GM23338 (cell line): ENCODE results near the gene ANKH. TPM values are rescaled to one million over a fixed set of nuclear protein-coding genes. Genes with fewer than 3 reads are reported as not detected.

ENCODE experiments used
- ATAC-seq: fragments of 200-7000 bp; cut with Tn5 transposase; 3 replicates; pipeline ENCODE4 v1.9.1; 2020
- DNase-seq: peaks from one replicate; pipeline ENCODE4 v3.0.0-alpha.2; 2015; ENCODE audit warnings: low spot score
- H2AFZ ChIP-seq: fragments of 200-600 bp; sonication (generic); 2 replicates; pipeline ENCODE4 v1.8.0; 2016; ENCODE audit warnings: antibody characterized with exemption, mild to moderate bottlenecking, moderate library complexity
- H3F3A ChIP-seq: fragments of 200-600 bp; sonication (generic); replicated peaks from 2 replicates; pipeline ENCODE4 v1.8.0; 2017; ENCODE audit warnings: antibody characterized with exemption, mixed run types, low read depth
- H3K27ac ChIP-seq: fragments of 200-600 bp; sonication (generic); 2 replicates; pipeline ENCODE4 v1.6.1; 2016; ENCODE audit warnings: low read depth
- H3K27me3 ChIP-seq: fragments of 200-600 bp; sonication (generic); 2 replicates; pipeline ENCODE4 v1.8.0; 2016; ENCODE audit warnings: mild to moderate bottlenecking, mixed run types, moderate library complexity; ENCODE audit not compliant: insufficient read depth
- H3K36me3 ChIP-seq: fragments of 200-600 bp; sonication (generic); 2 replicates; pipeline ENCODE4 v1.8.0; 2016; ENCODE audit warnings: mild to moderate bottlenecking; ENCODE audit not compliant: insufficient read depth
- H3K4me1 ChIP-seq: fragments of 200-600 bp; sonication (generic); 2 replicates; pipeline ENCODE4 v1.8.0; 2016; ENCODE audit warnings: mild to moderate bottlenecking, moderate library complexity; ENCODE audit not compliant: insufficient read depth
- H3K4me2 ChIP-seq: fragments of 200-600 bp; sonication (generic); 2 replicates; pipeline ENCODE4 v1.7.1; 2017; ENCODE audit warnings: mixed run types
- H3K4me3 ChIP-seq: fragments of 200-600 bp; sonication (generic); 2 replicates; pipeline ENCODE4 v1.6.1; 2016; ENCODE audit warnings: mixed run types
- H3K79me2 ChIP-seq: fragments of 200-600 bp; sonication (generic); replicated peaks from 2 replicates; pipeline ENCODE4 v1.8.0; 2017; ENCODE audit warnings: mild to moderate bottlenecking; ENCODE audit not compliant: insufficient read depth
- H3K9me2 ChIP-seq: fragments of 200-600 bp; sonication (generic); 2 replicates; pipeline ENCODE4 v1.8.0; 2017; ENCODE audit not compliant: insufficient read depth
- H4K20me1 ChIP-seq: fragments of 200-600 bp; sonication (generic); replicated peaks from 2 replicates; pipeline ENCODE4 v1.8.0; 2017; ENCODE audit warnings: mild to moderate bottlenecking; ENCODE audit not compliant: insufficient read depth
- H3K27ac Mint-ChIP-seq: 2 replicates; pipeline ENCODE4 v1.8.0; 2020; ENCODE audit warnings: inconsistent platforms, mild to moderate bottlenecking, moderate library complexity, mixed read lengths
- H3K27me3 Mint-ChIP-seq: 3 replicates; pipeline ENCODE4 v1.8.0; 2022; ENCODE audit warnings: low read depth, mild to moderate bottlenecking, moderate library complexity, mixed read lengths, inconsistent platforms; ENCODE audit not compliant: insufficient read depth, poor library complexity
- H3K36me3 Mint-ChIP-seq: 3 replicates; pipeline ENCODE4 v1.8.0; 2021; ENCODE audit warnings: low read depth, mild to moderate bottlenecking, inconsistent platforms, moderate library complexity, mixed read lengths
- H3K4me1 Mint-ChIP-seq: 3 replicates; pipeline ENCODE4 v1.8.0; 2020; ENCODE audit warnings: mild to moderate bottlenecking, inconsistent platforms, mixed read lengths
- H3K4me3 Mint-ChIP-seq: 3 replicates; pipeline ENCODE4 v1.8.0; 2021; ENCODE audit warnings: moderate library complexity, mild to moderate bottlenecking, inconsistent platforms, mixed read lengths
- H3K9me3 Mint-ChIP-seq: 3 replicates; pipeline ENCODE4 v1.8.0; 2020; ENCODE audit warnings: moderate library complexity, mild to moderate bottlenecking, inconsistent platforms, mixed read lengths
- CREB1 ChIP-seq: fragments of 250-450 bp; sonication (Bioruptor Pico); IDR thresholded peaks from 2 replicates; pipeline ENCODE4 v1.5.0; 2020; ENCODE audit warnings: low read depth, mild to moderate bottlenecking, moderate library complexity
- EZH2 ChIP-seq: fragments of 200-600 bp; sonication (generic); IDR thresholded peaks from one replicate; pipeline ENCODE4 v1.8.0; 2017; ENCODE audit warnings: antibody characterized with exemption, mild to moderate bottlenecking, low read depth; ENCODE audit not compliant: unreplicated experiment
- EZH2phosphoT487 ChIP-seq: fragments of 200-600 bp; sonication (generic); IDR thresholded peaks from one replicate; pipeline ENCODE4 v1.8.1; 2018; ENCODE audit warnings: antibody characterized with exemption; ENCODE audit not compliant: unreplicated experiment
- JUNB ChIP-seq: IDR thresholded peaks from one replicate; pipeline ENCODE4 v1.6.1; 2016; ENCODE audit warnings: antibody characterized with exemption; ENCODE audit not compliant: unreplicated experiment
- NANOG ChIP-seq: IDR thresholded peaks from 2 replicates; pipeline ENCODE4 v1.6.1; 2016; ENCODE audit warnings: antibody characterized with exemption, borderline replicate concordance
- POLR2AphosphoS5 ChIP-seq: IDR thresholded peaks from 2 replicates; pipeline ENCODE4 v1.6.1; 2016; ENCODE audit warnings: antibody characterized with exemption, low read depth
- STAT1 ChIP-seq: IDR thresholded peaks from one replicate; pipeline ENCODE4 v1.6.1; 2016; ENCODE audit warnings: antibody characterized with exemption; ENCODE audit not compliant: unreplicated experiment
- ZNF114 ChIP-seq: fragments of 250-450 bp; sonication (Bioruptor Pico); IDR thresholded peaks from 2 replicates; pipeline ENCODE4 v1.5.0; 2020; ENCODE audit warnings: mild to moderate bottlenecking, moderate library complexity
- ZNF331 ChIP-seq: fragments of 250-450 bp; sonication (Bioruptor Pico); IDR thresholded peaks from 2 replicates; pipeline ENCODE4 v1.5.0; 2020; ENCODE audit warnings: low read depth, mild to moderate bottlenecking, moderate library complexity
- polyA plus RNA-seq: library from polyadenylated mRNA; unstranded; fragments of >200 nt; fragmentation: Nextera tagmentation; extraction: Ambion mirVana; gene quantifications from 2 replicates; pipeline ENCODE4 v1.2.1, GENCODE V29; 2016
- total RNA-seq: library from RNA; depleted of rRNA; stranded (reverse); fragments of >200 nt; shearing (Covaris generic); gene quantifications from 2 replicates; pipeline ENCODE4 v1.2.3, GENCODE V29; 2014
- TF ChIP-seq, protein P1 (sequence below): IDR thresholded peaks from one replicate; pipeline ENCODE4 v1.6.1; 2018; ENCODE audit warnings: antibody characterized with exemption; ENCODE audit not compliant: unreplicated experiment
- TF ChIP-seq, protein P2 (sequence below), 2 experiments: fragments of 200-600 bp in 1 of 2; sonication (generic) in 1 of 2; conservative IDR thresholded peaks; 2 replicates each; pipeline versions ENCODE4 v1.5.1 to v1.6.1; 2016 to 2017; ENCODE audit warnings: antibody characterized with exemption in 2 of 2, low read depth in 2 of 2, mild to moderate bottlenecking in 2 of 2, moderate library complexity in 1 of 2
- TF ChIP-seq, protein P3 (sequence below): fragments of 250-450 bp; sonication (Bioruptor Pico); IDR thresholded peaks from 2 replicates; pipeline ENCODE4 v1.5.0; 2020; ENCODE audit warnings: mild to moderate bottlenecking, moderate library complexity
- TF ChIP-seq, protein P4 (sequence below): IDR thresholded peaks from 2 replicates; pipeline ENCODE4 v1.6.1; 2016; ENCODE audit warnings: antibody characterized with exemption

Gene ANKH
- total and polyA plus RNA-seq, 2 experiments from 2014 or later: 5.0 to 6.1 TPM

DNA sequence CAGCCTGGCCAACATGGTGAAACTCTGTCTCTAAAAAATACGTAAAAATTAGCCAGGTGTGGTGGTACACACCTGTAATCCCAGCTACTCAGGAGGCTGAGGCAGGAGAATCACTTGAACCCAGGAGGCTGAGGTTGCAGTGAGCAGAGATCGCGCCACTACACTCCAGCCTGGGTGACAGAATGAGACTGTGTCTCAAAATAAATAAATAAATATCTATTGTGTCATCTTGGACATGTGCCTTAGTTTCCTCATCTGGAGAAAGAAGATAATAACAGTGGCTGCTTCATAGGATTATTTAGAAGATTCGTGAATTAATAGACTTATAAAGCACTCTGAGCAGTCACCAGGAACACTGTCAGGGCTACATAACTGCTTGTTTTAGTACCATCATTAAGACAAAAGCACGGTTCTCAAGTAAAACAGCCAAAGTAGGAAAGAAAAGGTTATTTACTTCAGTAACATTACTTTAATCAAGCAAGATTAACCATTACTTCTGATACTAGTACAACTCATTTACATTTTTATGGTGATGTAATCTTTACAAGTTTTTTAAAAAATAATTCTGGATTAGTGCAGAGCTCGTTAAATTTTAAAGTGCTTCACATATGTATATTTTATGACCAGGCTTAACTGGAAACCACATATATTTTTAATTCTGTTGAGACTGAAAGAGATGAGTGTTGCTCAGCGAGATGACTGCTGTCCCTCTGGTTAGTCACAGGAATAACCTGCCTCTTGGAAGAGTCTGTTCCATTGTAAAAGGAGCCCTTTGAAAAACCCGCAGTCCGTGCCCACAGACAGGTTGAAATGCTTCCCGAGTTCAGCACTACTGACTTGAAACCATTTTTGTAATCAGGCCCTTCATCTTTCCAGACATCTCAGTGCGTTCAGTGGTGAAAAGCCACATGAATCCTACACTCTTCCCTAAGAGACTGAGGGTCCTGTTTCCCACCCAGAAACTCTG is 36.7 kb downstream of the ANKH start:
- Histone ChIP-seq H3K4me1 (no peaks in the 10 kb centered on the region), H3K4me3 (no peak overlapping the region), H3K36me3 (no peaks in the 10 kb centered on the region), H3K27me3 (no peaks in the 10 kb centered on the region), H4K20me1 (no peaks in the 10 kb centered on the region; the same call in 1 of the 2 replicates), H3K4me2 (no peak overlapping the region), H3F3A (no peaks in the 10 kb centered on the region), H3K79me2 (no peaks in the 10 kb centered on the region), H3K27ac (no peak overlapping the region), H3K9me2 (no peaks in the 10 kb centered on the region), H2AFZ (no peak overlapping the region)
- ATAC-seq (no peak), DNase-seq (no peak)
- Mint-ChIP-seq H3K4me3 (no peak overlapping the region), H3K27ac (no peak overlapping the region), H3K27me3 (peaks cover 1% of the 10 kb centered on the region), H3K36me3 (peaks cover 4% of the 10 kb centered on the region; the same call in 1 of the 3 replicates), H3K4me1 (no peaks in the 10 kb centered on the region), H3K9me3 (peaks cover 9% of the 10 kb centered on the region; the same call in 1 of the 3 replicates)
- no peak for TF ChIP-seq NANOG
- TF ChIP-seq, protein P1, sequence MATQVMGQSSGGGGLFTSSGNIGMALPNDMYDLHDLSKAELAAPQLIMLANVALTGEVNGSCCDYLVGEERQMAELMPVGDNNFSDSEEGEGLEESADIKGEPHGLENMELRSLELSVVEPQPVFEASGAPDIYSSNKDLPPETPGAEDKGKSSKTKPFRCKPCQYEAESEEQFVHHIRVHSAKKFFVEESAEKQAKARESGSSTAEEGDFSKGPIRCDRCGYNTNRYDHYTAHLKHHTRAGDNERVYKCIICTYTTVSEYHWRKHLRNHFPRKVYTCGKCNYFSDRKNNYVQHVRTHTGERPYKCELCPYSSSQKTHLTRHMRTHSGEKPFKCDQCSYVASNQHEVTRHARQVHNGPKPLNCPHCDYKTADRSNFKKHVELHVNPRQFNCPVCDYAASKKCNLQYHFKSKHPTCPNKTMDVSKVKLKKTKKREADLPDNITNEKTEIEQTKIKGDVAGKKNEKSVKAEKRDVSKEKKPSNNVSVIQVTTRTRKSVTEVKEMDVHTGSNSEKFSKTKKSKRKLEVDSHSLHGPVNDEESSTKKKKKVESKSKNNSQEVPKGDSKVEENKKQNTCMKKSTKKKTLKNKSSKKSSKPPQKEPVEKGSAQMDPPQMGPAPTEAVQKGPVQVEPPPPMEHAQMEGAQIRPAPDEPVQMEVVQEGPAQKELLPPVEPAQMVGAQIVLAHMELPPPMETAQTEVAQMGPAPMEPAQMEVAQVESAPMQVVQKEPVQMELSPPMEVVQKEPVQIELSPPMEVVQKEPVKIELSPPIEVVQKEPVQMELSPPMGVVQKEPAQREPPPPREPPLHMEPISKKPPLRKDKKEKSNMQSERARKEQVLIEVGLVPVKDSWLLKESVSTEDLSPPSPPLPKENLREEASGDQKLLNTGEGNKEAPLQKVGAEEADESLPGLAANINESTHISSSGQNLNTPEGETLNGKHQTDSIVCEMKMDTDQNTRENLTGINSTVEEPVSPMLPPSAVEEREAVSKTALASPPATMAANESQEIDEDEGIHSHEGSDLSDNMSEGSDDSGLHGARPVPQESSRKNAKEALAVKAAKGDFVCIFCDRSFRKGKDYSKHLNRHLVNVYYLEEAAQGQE: no peak
- TF ChIP-seq ZNF331 (CRISPR knock-in tag): no peak
- TF ChIP-seq ZNF114 (CRISPR knock-in tag): no peak
- no peak for TF ChIP-seq EZH2
- no peak for TF ChIP-seq CREB1 (CRISPR knock-in tag)
- TF ChIP-seq, protein P2, sequence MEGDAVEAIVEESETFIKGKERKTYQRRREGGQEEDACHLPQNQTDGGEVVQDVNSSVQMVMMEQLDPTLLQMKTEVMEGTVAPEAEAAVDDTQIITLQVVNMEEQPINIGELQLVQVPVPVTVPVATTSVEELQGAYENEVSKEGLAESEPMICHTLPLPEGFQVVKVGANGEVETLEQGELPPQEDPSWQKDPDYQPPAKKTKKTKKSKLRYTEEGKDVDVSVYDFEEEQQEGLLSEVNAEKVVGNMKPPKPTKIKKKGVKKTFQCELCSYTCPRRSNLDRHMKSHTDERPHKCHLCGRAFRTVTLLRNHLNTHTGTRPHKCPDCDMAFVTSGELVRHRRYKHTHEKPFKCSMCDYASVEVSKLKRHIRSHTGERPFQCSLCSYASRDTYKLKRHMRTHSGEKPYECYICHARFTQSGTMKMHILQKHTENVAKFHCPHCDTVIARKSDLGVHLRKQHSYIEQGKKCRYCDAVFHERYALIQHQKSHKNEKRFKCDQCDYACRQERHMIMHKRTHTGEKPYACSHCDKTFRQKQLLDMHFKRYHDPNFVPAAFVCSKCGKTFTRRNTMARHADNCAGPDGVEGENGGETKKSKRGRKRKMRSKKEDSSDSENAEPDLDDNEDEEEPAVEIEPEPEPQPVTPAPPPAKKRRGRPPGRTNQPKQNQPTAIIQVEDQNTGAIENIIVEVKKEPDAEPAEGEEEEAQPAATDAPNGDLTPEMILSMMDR (conservative IDR thresholded peaks at IDR 0.05; ENCODE audit: low read depth in 2 of 2): no peak
- TF ChIP-seq, protein P3, sequence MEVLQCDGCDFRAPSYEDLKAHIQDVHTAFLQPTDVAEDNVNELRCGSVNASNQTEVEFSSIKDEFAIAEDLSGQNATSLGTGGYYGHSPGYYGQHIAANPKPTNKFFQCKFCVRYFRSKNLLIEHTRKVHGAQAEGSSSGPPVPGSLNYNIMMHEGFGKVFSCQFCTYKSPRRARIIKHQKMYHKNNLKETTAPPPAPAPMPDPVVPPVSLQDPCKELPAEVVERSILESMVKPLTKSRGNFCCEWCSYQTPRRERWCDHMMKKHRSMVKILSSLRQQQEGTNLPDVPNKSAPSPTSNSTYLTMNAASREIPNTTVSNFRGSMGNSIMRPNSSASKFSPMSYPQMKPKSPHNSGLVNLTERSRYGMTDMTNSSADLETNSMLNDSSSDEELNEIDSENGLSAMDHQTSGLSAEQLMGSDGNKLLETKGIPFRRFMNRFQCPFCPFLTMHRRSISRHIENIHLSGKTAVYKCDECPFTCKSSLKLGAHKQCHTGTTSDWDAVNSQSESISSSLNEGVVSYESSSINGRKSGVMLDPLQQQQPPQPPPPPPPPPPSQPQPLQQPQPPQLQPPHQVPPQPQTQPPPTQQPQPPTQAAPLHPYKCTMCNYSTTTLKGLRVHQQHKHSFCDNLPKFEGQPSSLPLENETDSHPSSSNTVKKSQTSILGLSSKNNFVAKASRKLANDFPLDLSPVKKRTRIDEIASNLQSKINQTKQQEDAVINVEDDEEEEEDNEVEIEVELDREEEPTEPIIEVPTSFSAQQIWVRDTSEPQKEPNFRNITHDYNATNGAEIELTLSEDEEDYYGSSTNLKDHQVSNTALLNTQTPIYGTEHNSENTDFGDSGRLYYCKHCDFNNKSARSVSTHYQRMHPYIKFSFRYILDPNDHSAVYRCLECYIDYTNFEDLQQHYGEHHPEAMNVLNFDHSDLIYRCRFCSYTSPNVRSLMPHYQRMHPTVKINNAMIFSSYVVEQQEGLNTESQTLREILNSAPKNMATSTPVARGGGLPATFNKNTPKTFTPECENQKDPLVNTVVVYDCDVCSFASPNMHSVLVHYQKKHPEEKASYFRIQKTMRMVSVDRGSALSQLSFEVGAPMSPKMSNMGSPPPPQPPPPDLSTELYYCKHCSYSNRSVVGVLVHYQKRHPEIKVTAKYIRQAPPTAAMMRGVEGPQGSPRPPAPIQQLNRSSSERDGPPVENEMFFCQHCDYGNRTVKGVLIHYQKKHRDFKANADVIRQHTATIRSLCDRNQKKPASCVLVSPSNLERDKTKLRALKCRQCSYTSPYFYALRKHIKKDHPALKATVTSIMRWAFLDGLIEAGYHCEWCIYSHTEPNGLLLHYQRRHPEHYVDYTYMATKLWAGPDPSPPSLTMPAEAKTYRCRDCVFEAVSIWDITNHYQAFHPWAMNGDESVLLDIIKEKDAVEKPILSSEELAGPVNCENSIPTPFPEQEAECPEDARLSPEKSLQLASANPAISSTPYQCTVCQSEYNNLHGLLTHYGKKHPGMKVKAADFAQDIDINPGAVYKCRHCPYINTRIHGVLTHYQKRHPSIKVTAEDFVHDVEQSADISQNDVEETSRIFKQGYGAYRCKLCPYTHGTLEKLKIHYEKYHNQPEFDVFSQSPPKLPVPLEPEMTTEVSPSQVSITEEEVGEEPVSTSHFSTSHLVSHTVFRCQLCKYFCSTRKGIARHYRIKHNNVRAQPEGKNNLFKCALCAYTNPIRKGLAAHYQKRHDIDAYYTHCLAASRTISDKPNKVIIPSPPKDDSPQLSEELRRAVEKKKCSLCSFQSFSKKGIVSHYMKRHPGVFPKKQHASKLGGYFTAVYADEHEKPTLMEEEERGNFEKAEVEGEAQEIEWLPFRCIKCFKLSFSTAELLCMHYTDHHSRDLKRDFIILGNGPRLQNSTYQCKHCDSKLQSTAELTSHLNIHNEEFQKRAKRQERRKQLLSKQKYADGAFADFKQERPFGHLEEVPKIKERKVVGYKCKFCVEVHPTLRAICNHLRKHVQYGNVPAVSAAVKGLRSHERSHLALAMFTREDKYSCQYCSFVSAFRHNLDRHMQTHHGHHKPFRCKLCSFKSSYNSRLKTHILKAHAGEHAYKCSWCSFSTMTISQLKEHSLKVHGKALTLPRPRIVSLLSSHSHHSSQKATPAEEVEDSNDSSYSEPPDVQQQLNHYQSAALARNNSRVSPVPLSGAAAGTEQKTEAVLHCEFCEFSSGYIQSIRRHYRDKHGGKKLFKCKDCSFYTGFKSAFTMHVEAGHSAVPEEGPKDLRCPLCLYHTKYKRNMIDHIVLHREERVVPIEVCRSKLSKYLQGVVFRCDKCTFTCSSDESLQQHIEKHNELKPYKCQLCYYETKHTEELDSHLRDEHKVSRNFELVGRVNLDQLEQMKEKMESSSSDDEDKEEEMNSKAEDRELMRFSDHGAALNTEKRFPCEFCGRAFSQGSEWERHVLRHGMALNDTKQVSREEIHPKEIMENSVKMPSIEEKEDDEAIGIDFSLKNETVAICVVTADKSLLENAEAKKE (CRISPR knock-in tag): no peak
- TF ChIP-seq, protein P4, sequence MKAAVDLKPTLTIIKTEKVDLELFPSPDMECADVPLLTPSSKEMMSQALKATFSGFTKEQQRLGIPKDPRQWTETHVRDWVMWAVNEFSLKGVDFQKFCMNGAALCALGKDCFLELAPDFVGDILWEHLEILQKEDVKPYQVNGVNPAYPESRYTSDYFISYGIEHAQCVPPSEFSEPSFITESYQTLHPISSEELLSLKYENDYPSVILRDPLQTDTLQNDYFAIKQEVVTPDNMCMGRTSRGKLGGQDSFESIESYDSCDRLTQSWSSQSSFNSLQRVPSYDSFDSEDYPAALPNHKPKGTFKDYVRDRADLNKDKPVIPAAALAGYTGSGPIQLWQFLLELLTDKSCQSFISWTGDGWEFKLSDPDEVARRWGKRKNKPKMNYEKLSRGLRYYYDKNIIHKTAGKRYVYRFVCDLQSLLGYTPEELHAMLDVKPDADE: no peak
- TF ChIP-seq STAT1: no peak
- TF ChIP-seq EZH2phosphoT487: no peak
- no peak for TF ChIP-seq JUNB
- no peak for TF ChIP-seq POLR2AphosphoS5
